SK-N-SH (cell line): ENCODE data around the gene WWOX. TPM values are rescaled to one million over a fixed set of nuclear protein-coding genes. Genes with fewer than 3 reads are reported as not detected.

ENCODE experiments used
- CTCF ChIA-PET: fragments of 300-600, 350-600 bp; formaldehyde crosslinking; extraction: SDS; loops from one replicate; lab custom pipeline; 2021; lab: Yijun Ruan, JAX
- POLR2A ChIA-PET: fragments of 350-600 bp; sonication (Branson Sonifier 250); formaldehyde crosslinking; extraction: SDS; loops from one replicate; lab custom pipeline; 2020; ENCODE audit warnings: antibody characterized with exemption, inconsistent platforms; lab: Yijun Ruan, JAX
- DNase-seq: peaks from one replicate; pipeline ENCODE4 v3.0.0; 2012
- H2AFZ ChIP-seq: fragments of 200-600 bp; sonication (generic); 2 replicates; pipeline ENCODE4 v1.8.1; 2016; ENCODE audit warnings: antibody characterized with exemption, mild to moderate bottlenecking, low read depth
- H3F3A ChIP-seq: fragments of 200-600 bp; sonication (generic); replicated peaks from 2 replicates; pipeline ENCODE3; 2016; ENCODE audit warnings: antibody characterized with exemption, mild to moderate bottlenecking; ENCODE audit not compliant: insufficient read depth
- H3K27ac ChIP-seq, 2 experiments: fragments of 200-500 bp in 1 of 2; fragments of 200-600 bp in 1 of 2; sonication (Bioruptor generic) in 1 of 2; sonication (generic), shearing (Covaris generic) in 1 of 2; 2 replicates each; pipeline versions ENCODE4 v1.5.1 to v1.6.1; 2014 to 2016; ENCODE audit warnings: low read depth in 2 of 2, inconsistent platforms in 1 of 2, low read length in 1 of 2, mild to moderate bottlenecking in 1 of 2, mixed read lengths in 1 of 2
- H3K27me3 ChIP-seq: fragments of 200-600 bp; sonication (generic), shearing (Covaris generic); 2 replicates; pipeline ENCODE4 v1.6.1; 2016; ENCODE audit warnings: mixed run types; ENCODE audit not compliant: insufficient read depth
- H3K36me3 ChIP-seq, 2 experiments: fragments of 200-500 bp in 1 of 2; fragments of 200-600 bp in 1 of 2; sonication (Bioruptor generic) in 1 of 2; sonication (generic) in 1 of 2; replicated peaks in 1 of 2; 2 replicates each; pipeline versions ENCODE3 to v1.5.1; 2014 to 2016; ENCODE audit warnings: low read length in 1 of 2, mild to moderate bottlenecking in 1 of 2; ENCODE audit not compliant: insufficient read depth in 2 of 2, control insufficient read depth in 1 of 2
- H3K4me1 ChIP-seq, 2 experiments: fragments of 200-500 bp in 1 of 2; fragments of 200-600 bp in 1 of 2; sonication (Bioruptor generic) in 1 of 2; sonication (generic), shearing (Covaris generic) in 1 of 2; 2 replicates each; pipeline versions ENCODE4 v1.5.1 to v1.6.1; 2014 to 2016; ENCODE audit warnings: low read depth in 1 of 2, low read length in 1 of 2, mixed run types in 1 of 2; ENCODE audit not compliant: insufficient read depth in 2 of 2, control insufficient read depth in 1 of 2
- H3K4me2 ChIP-seq: fragments of 200-600 bp; sonication (generic), shearing (Covaris generic); 2 replicates; pipeline ENCODE4 v1.6.1; 2017; ENCODE audit warnings: mixed run types
- H3K4me3 ChIP-seq, 2 experiments: fragments of 200-500 bp in 1 of 2; fragments of 200-600 bp in 1 of 2; sonication (Bioruptor generic) in 1 of 2; sonication (generic), shearing (Covaris generic) in 1 of 2; 2 replicates each; pipeline versions ENCODE4 v1.5.1 to v1.8.1; 2014 to 2016; ENCODE audit warnings: low read depth in 2 of 2, inconsistent platforms in 1 of 2, low read length in 1 of 2, mild to moderate bottlenecking in 1 of 2, mixed read lengths in 1 of 2, moderate library complexity in 1 of 2
- H3K79me2 ChIP-seq: fragments of 200-600 bp; sonication (generic); 2 replicates; pipeline ENCODE4 v1.8.1; 2017; ENCODE audit warnings: mild to moderate bottlenecking; ENCODE audit not compliant: insufficient read depth
- H3K9ac ChIP-seq: fragments of 200-600 bp; sonication (generic); 2 replicates; pipeline ENCODE4 v1.6.1; 2017; ENCODE audit warnings: mixed run types
- H3K9me2 ChIP-seq: fragments of 200-600 bp; sonication (generic); 2 replicates; pipeline ENCODE4 v1.6.1; 2017; ENCODE audit warnings: mixed run types
- H3K9me3 ChIP-seq: fragments of 200-600 bp; sonication (generic); 2 replicates; pipeline ENCODE4 v1.6.1; 2017; ENCODE audit warnings: mixed run types, mild to moderate bottlenecking, moderate library complexity
- H4K20me1 ChIP-seq: fragments of 200-600 bp; sonication (generic); 2 replicates; pipeline ENCODE4 v1.6.1; 2017; ENCODE audit warnings: mild to moderate bottlenecking, mixed run types; ENCODE audit not compliant: insufficient read depth
- CHD2 ChIP-seq: fragments of 150-350 bp; IDR thresholded peaks from 2 replicates; pipeline ENCODE4 v1.6.1; 2018; ENCODE audit warnings: low read length; ENCODE audit not compliant: partially characterized antibody
- ELF1 ChIP-seq: IDR thresholded peaks from 2 replicates; pipeline ENCODE4 v1.4.0; 2012
- EZH2phosphoT487 ChIP-seq: fragments of 200-600 bp; sonication (generic); IDR thresholded peaks from 2 replicates; pipeline ENCODE4 v1.6.1; 2017; ENCODE audit warnings: low read depth, mixed run types, mild to moderate bottlenecking, antibody characterized with exemption, moderate library complexity, borderline replicate concordance
- FOSL2 ChIP-seq: IDR thresholded peaks from 2 replicates; pipeline ENCODE4 v1.4.0; 2012; ENCODE audit warnings: low read depth, mild to moderate bottlenecking, moderate library complexity, borderline replicate concordance
- FOXJ3 ChIP-seq: sonication (generic); formaldehyde crosslinking; IDR thresholded peaks from 2 replicates; pipeline ENCODE4 v1.5.1; 2020; ENCODE audit warnings: mild to moderate bottlenecking, missing genetic modification reagents
- FOXM1 ChIP-seq: IDR thresholded peaks from 2 replicates; pipeline ENCODE4 v1.4.0; 2012; ENCODE audit warnings: low read depth, mild to moderate bottlenecking
- GATA2 ChIP-seq: sonication (generic); formaldehyde crosslinking; IDR thresholded peaks from 2 replicates; pipeline ENCODE4 v1.5.0; 2020; ENCODE audit warnings: mild to moderate bottlenecking, missing genetic modification reagents
- MXI1 ChIP-seq: IDR thresholded peaks from 2 replicates; pipeline ENCODE4 v1.6.1; 2012; ENCODE audit warnings: mild to moderate bottlenecking, low read depth, low read length, improper control_type of control experiment
- NFIC ChIP-seq: IDR thresholded peaks from 2 replicates; pipeline ENCODE4 v1.4.0; 2012; ENCODE audit warnings: borderline replicate concordance
- NRF1 ChIP-seq: IDR thresholded peaks from 2 replicates; pipeline ENCODE4 v1.6.1; 2012; ENCODE audit warnings: low read depth, mild to moderate bottlenecking, low read length
- POLR2AphosphoS5 ChIP-seq: IDR thresholded peaks from 2 replicates; pipeline ENCODE4 v1.6.1; 2012; ENCODE audit warnings: low read depth, low read length
- RAD21 ChIP-seq: IDR thresholded peaks from 2 replicates; pipeline ENCODE4 v1.6.1; 2012; ENCODE audit warnings: mild to moderate bottlenecking, low read length
- RCOR1 ChIP-seq: fragments of 150-350 bp; IDR thresholded peaks from 2 replicates; pipeline ENCODE4 v1.6.1; 2017; ENCODE audit warnings: antibody characterized with exemption, low read length
- RFX5 ChIP-seq: IDR thresholded peaks from 2 replicates; pipeline ENCODE4 v1.6.1; 2012; ENCODE audit warnings: mild to moderate bottlenecking, improper control_type of control experiment, low read length
- RXRA ChIP-seq: IDR thresholded peaks from 2 replicates; pipeline ENCODE4 v1.4.0; 2012; ENCODE audit warnings: low read depth, mild to moderate bottlenecking, borderline replicate concordance
- SMC3 ChIP-seq: IDR thresholded peaks from 2 replicates; pipeline ENCODE4 v1.6.1; 2012; ENCODE audit warnings: low read depth, low read length, improper control_type of control experiment
- TEAD4 ChIP-seq: IDR thresholded peaks from 2 replicates; pipeline ENCODE4 v1.4.0; 2012; ENCODE audit warnings: mild to moderate bottlenecking, borderline replicate concordance; ENCODE audit not compliant: insufficient read depth
- YY1 ChIP-seq: IDR thresholded peaks from 2 replicates; pipeline ENCODE4 v1.4.0; 2012; ENCODE audit warnings: low read depth, mild to moderate bottlenecking
- WGBS: methylation state at CpG from one replicate; pipeline ENCODE4 v1.1.6; 2017; ENCODE audit warnings: low lambda C conversion rate; 5-methylcytosine and 5-hydroxymethylcytosine counted together
- polyA plus RNA-seq, 3 experiments: library from polyadenylated mRNA; depleted of rRNA; stranded (reverse); fragments of >200 nt; gene quantifications; 2 replicates each; pipeline ENCODE4 v1.2.3, GENCODE V29; 2012
- TF ChIP-seq, protein P1 (sequence below): IDR thresholded peaks from 2 replicates; pipeline ENCODE4 v1.4.0; 2012; ENCODE audit warnings: low read depth, borderline replicate concordance
- TF ChIP-seq, protein P2 (sequence below): IDR thresholded peaks from 2 replicates; pipeline ENCODE4 v1.4.0; 2012; ENCODE audit warnings: low read depth
- TF ChIP-seq, protein P3 (sequence below): IDR thresholded peaks from 2 replicates; pipeline ENCODE4 v1.4.0; 2012; ENCODE audit warnings: low read depth, borderline replicate concordance
- TF ChIP-seq, protein P4 (sequence below): IDR thresholded peaks from 2 replicates; pipeline ENCODE4; 2012

The WWOX gene
- polyA plus RNA-seq, 1 of the 3 experiments (the other 2 are of a cell fraction) = 10.8 TPM

DNA sequence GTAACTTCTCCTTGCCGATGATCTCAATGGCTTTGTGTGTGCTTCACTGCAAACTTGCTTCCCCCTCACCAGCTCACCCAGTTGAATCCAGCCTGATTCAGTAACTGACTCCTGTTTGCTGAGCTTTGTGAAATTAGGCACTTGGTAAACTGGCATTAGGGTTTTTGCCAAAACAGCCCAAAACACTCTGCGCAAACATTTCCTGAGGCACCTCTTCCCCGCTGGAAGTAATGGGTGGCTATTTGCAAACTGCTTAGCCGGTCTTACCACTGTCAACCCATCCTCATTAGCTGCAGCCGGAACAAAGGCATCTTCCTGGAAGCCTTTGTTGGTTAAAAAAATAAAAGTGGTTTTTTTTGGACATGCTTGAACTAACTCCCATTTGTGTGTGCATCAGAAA, 1147.9 kb downstream of the WWOX start (continued):
- TF ChIP-seq, protein P1, sequence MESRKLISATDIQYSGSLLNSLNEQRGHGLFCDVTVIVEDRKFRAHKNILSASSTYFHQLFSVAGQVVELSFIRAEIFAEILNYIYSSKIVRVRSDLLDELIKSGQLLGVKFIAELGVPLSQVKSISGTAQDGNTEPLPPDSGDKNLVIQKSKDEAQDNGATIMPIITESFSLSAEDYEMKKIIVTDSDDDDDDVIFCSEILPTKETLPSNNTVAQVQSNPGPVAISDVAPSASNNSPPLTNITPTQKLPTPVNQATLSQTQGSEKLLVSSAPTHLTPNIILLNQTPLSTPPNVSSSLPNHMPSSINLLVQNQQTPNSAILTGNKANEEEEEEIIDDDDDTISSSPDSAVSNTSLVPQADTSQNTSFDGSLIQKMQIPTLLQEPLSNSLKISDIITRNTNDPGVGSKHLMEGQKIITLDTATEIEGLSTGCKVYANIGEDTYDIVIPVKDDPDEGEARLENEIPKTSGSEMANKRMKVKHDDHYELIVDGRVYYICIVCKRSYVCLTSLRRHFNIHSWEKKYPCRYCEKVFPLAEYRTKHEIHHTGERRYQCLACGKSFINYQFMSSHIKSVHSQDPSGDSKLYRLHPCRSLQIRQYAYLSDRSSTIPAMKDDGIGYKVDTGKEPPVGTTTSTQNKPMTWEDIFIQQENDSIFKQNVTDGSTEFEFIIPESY = no peak
- TF ChIP-seq NFIC (no peak), ELF1 (no peak), SMC3 (no peak), FOXJ3 (CRISPR knock-in tag) (no peak), EZH2phosphoT487 (no peak)

DNA sequence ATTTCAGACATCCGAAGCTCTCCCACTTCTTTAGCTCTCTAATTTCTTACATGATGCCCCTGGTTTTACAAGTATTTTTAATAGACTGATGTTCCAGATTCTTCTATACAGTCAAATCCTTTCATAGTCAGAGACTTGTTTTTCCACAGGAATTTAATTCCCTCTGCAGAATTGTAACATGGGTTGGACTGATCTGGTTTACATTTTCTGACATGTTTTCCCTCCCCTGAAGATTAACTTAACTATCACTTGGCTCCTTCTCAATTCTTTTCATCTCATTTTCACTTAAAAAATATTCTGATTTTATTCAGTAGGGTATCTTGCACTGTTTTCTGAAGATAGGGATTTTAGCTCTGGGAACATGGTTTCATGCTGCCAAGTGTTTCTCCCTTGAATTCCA, 1148.9 kb downstream of the WWOX start:
- no peak for DNase-seq
- H3K79me2 ChIP-seq = no peaks in the 10 kb centered on the region
- no peaks in the 10 kb centered on the region for H3K36me3 ChIP-seq
- ChIA-PET POLR2A (no interaction called here), CTCF (no interaction called here)
- no peaks in the 10 kb centered on the region for H3K9me3 ChIP-seq
- no peak overlapping the region for H3K4me3 ChIP-seq
- WGBS = 25% methylated on average over 1 of the region's 1 CpG
- H3K4me1 ChIP-seq = peaks cover 0 to 13% of the 10 kb centered on the region in 2 experiments; a peak in 2 of 4 replicates
- H2AFZ ChIP-seq = no peak overlapping the region
- H3K27me3 ChIP-seq = no peaks in the 10 kb centered on the region
- no peaks in the 10 kb centered on the region for H3K9me2 ChIP-seq
- no peak overlapping the region for H3K4me2 ChIP-seq
- TF ChIP-seq RFX5 (no peak), FOXJ3 (CRISPR knock-in tag) (no peak), RAD21 (no peak), NRF1 (no peak), SMC3 (no peak), CHD2 (no peak), YY1 (no peak), RXRA (no peak), FOXM1 (no peak), FOSL2 (no peak), RCOR1 (no peak), GATA2 (CRISPR knock-in tag) (no peak), POLR2AphosphoS5 (no peak), TEAD4 (no peak), MXI1 (no peak), EZH2phosphoT487 (no peak)
- TF ChIP-seq, protein P2, sequence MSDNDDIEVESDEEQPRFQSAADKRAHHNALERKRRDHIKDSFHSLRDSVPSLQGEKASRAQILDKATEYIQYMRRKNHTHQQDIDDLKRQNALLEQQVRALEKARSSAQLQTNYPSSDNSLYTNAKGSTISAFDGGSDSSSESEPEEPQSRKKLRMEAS = no peak
- TF ChIP-seq, protein P3, sequence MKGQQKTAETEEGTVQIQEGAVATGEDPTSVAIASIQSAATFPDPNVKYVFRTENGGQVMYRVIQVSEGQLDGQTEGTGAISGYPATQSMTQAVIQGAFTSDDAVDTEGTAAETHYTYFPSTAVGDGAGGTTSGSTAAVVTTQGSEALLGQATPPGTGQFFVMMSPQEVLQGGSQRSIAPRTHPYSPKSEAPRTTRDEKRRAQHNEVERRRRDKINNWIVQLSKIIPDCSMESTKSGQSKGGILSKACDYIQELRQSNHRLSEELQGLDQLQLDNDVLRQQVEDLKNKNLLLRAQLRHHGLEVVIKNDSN = no peak
- TF ChIP-seq, protein P4, sequence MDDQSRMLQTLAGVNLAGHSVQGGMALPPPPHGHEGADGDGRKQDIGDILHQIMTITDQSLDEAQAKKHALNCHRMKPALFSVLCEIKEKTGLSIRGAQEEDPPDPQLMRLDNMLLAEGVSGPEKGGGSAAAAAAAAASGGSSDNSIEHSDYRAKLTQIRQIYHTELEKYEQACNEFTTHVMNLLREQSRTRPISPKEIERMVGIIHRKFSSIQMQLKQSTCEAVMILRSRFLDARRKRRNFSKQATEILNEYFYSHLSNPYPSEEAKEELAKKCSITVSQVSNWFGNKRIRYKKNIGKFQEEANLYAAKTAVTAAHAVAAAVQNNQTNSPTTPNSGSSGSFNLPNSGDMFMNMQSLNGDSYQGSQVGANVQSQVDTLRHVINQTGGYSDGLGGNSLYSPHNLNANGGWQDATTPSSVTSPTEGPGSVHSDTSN = no peak
- TF ChIP-seq, protein P1 = no peak
- H4K20me1 ChIP-seq = no peaks in the 10 kb centered on the region
- no peak overlapping the region for H3K27ac ChIP-seq
- H3K9ac ChIP-seq = no peak overlapping the region
- H3F3A ChIP-seq = no peaks in the 10 kb centered on the region
